ENCODE measurements around the gene CRTAC1.

DNA sequence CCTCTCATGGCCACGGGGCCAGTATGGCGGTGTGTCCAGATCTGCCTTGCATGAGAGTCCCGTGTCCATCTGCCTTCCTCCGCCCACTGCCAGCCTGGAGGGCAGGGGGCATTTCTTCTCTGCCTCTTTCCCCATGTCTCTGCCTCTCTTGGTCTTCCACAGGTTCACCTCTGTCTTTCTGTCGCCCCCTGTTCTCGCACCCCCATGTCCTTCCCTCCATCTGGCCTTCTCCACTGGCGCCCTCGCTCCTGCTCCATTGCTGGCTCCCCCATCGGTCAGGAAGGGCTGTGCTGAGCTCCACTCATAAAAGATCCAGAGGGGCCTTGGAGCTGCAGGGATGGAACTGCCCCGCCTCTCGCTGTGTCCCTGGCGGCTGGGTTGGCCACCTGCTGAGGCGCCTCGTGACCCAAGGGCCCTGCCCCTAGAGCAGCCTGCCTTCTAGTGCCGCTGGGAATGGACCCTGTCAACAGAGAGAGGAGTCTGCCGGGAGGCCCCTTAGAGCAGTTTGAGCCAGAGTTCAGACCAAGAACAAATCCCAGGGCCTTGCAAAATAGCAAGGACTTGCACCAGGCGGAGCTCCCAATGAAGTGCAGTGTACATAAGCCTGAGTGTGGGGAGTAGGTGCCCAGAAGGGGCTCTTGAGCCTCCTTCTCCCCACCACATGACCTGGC, 138.8 kb downstream of the CRTAC1 start:
- TF ChIP-seq, protein P1, sequence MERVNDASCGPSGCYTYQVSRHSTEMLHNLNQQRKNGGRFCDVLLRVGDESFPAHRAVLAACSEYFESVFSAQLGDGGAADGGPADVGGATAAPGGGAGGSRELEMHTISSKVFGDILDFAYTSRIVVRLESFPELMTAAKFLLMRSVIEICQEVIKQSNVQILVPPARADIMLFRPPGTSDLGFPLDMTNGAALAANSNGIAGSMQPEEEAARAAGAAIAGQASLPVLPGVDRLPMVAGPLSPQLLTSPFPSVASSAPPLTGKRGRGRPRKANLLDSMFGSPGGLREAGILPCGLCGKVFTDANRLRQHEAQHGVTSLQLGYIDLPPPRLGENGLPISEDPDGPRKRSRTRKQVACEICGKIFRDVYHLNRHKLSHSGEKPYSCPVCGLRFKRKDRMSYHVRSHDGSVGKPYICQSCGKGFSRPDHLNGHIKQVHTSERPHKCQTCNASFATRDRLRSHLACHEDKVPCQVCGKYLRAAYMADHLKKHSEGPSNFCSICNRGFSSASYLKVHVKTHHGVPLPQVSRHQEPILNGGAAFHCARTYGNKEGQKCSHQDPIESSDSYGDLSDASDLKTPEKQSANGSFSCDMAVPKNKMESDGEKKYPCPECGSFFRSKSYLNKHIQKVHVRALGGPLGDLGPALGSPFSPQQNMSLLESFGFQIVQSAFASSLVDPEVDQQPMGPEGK (CRISPR knock-in tag; IDR thresholded peaks at IDR 0.05; ENCODE audit: borderline replicate concordance): no peak
- TF ChIP-seq ESRRG (CRISPR knock-in tag; IDR thresholded peaks at IDR 0.05) (no peak), ZFP30 (CRISPR knock-in tag; IDR thresholded peaks at IDR 0.05) (no peak), TOX (CRISPR knock-in tag; IDR thresholded peaks at IDR 0.05; ENCODE audit: borderline replicate concordance) (no peak), GLIS3 (CRISPR knock-in tag; IDR thresholded peaks at IDR 0.05) (no peak), OSR1 (CRISPR knock-in tag; IDR thresholded peaks at IDR 0.05) (no peak), RARB (CRISPR knock-in tag; IDR thresholded peaks at IDR 0.05) (no peak)
- TF ChIP-seq, protein P2, sequence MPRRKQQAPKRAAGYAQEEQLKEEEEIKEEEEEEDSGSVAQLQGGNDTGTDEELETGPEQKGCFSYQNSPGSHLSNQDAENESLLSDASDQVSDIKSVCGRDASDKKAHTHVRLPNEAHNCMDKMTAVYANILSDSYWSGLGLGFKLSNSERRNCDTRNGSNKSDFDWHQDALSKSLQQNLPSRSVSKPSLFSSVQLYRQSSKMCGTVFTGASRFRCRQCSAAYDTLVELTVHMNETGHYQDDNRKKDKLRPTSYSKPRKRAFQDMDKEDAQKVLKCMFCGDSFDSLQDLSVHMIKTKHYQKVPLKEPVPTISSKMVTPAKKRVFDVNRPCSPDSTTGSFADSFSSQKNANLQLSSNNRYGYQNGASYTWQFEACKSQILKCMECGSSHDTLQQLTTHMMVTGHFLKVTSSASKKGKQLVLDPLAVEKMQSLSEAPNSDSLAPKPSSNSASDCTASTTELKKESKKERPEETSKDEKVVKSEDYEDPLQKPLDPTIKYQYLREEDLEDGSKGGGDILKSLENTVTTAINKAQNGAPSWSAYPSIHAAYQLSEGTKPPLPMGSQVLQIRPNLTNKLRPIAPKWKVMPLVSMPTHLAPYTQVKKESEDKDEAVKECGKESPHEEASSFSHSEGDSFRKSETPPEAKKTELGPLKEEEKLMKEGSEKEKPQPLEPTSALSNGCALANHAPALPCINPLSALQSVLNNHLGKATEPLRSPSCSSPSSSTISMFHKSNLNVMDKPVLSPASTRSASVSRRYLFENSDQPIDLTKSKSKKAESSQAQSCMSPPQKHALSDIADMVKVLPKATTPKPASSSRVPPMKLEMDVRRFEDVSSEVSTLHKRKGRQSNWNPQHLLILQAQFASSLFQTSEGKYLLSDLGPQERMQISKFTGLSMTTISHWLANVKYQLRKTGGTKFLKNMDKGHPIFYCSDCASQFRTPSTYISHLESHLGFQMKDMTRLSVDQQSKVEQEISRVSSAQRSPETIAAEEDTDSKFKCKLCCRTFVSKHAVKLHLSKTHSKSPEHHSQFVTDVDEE (CRISPR knock-in tag; IDR thresholded peaks at IDR 0.05): no peak

Measured in SK-N-SH treated with all-trans-retinoic acid at 6 μM for 48 hours (cell line).